Measurements from ENCODE around the gene NR2C2.

NR2C2 gene

GRCh38 chr3:14925729-14926591, 21.4 kb upstream of the NR2C2 start:
- peak; percentile 78 for ATAC-seq
- TF ChIP-seq ISL1 (CRISPR knock-in tag; IDR thresholded peaks at IDR 0.05) (no peak), ARNTL (CRISPR knock-in tag; IDR thresholded peaks at IDR 0.05; ENCODE audit: borderline replicate concordance, low read depth) (no peak), RARB (CRISPR knock-in tag; IDR thresholded peaks at IDR 0.05) (no peak), OSR1 (CRISPR knock-in tag; IDR thresholded peaks at IDR 0.05) (no peak), POU6F1 (CRISPR knock-in tag; IDR thresholded peaks at IDR 0.05; ENCODE audit: borderline replicate concordance, low read depth) (no peak), TOX (CRISPR knock-in tag; IDR thresholded peaks at IDR 0.05; ENCODE audit: borderline replicate concordance) (no peak), CREB5 (CRISPR knock-in tag; IDR thresholded peaks at IDR 0.05; ENCODE audit: low read depth) (no peak), GLIS3 (CRISPR knock-in tag; IDR thresholded peaks at IDR 0.05) (no peak)

GRCh38 chr3:14926592-14926991, 20.8 kb upstream of the NR2C2 start:
- ATAC-seq = no peak
- no peak for TF ChIP-seq RARB (CRISPR knock-in tag; IDR thresholded peaks at IDR 0.05)
- TF ChIP-seq SNAI2 (CRISPR knock-in tag; IDR thresholded peaks at IDR 0.05) = no peak
- TF ChIP-seq ESRRG (CRISPR knock-in tag; IDR thresholded peaks at IDR 0.05) = no peak

GRCh38 chr3:14927308-14927707, 20.1 kb upstream of the NR2C2 start:
- no peak for TF ChIP-seq TCF4 (CRISPR knock-in tag; IDR thresholded peaks at IDR 0.05; ENCODE audit: borderline replicate concordance)
- no peak for ATAC-seq

GRCh38 chr3:14929310-14930074, 17.9 kb upstream of the NR2C2 start:
- TF ChIP-seq ISL1 (CRISPR knock-in tag; IDR thresholded peaks at IDR 0.05) (no peak), PPARA (CRISPR knock-in tag; IDR thresholded peaks at IDR 0.05; ENCODE audit: borderline replicate concordance) (no peak), TCF4 (CRISPR knock-in tag; IDR thresholded peaks at IDR 0.05; ENCODE audit: borderline replicate concordance) (no peak), TSHZ2 (CRISPR knock-in tag; IDR thresholded peaks at IDR 0.05) (no peak), BACH2 (CRISPR knock-in tag; IDR thresholded peaks at IDR 0.05; ENCODE audit: borderline replicate concordance) (no peak), ZNF565 (CRISPR knock-in tag; conservative IDR thresholded peaks at IDR 0.05; ENCODE audit: low read depth) (no peak), RARB (CRISPR knock-in tag; IDR thresholded peaks at IDR 0.05) (no peak), ZNF70 (CRISPR knock-in tag; IDR thresholded peaks at IDR 0.05) (no peak), SNAI2 (CRISPR knock-in tag; IDR thresholded peaks at IDR 0.05) (no peak), CREB5 (CRISPR knock-in tag; IDR thresholded peaks at IDR 0.05; ENCODE audit: low read depth) (no peak), ZC3H10 (CRISPR knock-in tag; IDR thresholded peaks at IDR 0.05) (no peak)
- ATAC-seq = no peak
